Measurements from ENCODE around the gene PAGR1. TPM values are rescaled to one million over a fixed set of nuclear protein-coding genes. Genes with fewer than 3 reads are reported as not detected.

The PAGR1 gene
- total and polyA plus RNA-seq, 2 of the 13 experiments (the other 11 are each of a cell fraction or from before 2014, with no cell fraction given) = 9.8 to 66.4 TPM

DNA sequence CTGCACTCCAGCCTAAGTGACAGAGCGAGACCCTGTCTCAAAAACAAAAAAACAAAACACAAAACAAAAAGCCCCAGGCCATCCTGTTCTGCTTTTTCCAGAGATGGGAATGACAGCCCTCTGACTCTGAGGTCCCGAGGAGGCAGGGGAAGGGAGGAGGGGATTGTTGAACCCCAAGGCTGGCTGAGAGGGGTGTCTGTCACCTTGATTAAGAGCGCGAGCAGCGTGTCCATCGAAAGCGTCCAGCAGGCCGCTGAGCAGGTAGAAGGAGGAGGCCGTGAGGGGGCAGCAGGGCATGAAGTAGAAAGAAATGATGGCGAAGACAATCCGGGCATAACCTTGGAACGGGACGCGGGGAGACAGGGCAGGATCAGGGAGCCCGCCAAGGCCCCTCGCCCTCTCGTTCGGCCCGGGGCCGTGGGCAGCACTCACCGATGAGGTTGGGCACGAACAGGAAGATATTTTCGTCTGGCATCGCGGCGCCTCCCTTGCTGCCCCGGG, 46.5 kb downstream of the PAGR1 start (continued):
- no peak for TF ChIP-seq HMGA1 (CRISPR knock-in tag; conservative IDR thresholded peaks at IDR 0.05)
- TF ChIP-seq RXRB (CRISPR knock-in tag; IDR thresholded peaks at IDR 0.05; ENCODE audit: borderline replicate concordance) = 0 out of 2 replicates have a peak, but pooled peaks have one; percentile 9
- TF ChIP-seq NFE2 (CRISPR knock-in tag; IDR thresholded peaks at IDR 0.05) = no peak
- peak; percentile 18 for TF ChIP-seq MED8 (CRISPR knock-in tag; IDR thresholded peaks at IDR 0.05; ENCODE audit: insufficient replicate concordance)
- TF ChIP-seq FOSL2 (CRISPR knock-in tag; IDR thresholded peaks at IDR 0.05) = 0 out of 2 replicates have a peak, but pooled peaks have one; percentile 3
- TF ChIP-seq, protein P1, sequence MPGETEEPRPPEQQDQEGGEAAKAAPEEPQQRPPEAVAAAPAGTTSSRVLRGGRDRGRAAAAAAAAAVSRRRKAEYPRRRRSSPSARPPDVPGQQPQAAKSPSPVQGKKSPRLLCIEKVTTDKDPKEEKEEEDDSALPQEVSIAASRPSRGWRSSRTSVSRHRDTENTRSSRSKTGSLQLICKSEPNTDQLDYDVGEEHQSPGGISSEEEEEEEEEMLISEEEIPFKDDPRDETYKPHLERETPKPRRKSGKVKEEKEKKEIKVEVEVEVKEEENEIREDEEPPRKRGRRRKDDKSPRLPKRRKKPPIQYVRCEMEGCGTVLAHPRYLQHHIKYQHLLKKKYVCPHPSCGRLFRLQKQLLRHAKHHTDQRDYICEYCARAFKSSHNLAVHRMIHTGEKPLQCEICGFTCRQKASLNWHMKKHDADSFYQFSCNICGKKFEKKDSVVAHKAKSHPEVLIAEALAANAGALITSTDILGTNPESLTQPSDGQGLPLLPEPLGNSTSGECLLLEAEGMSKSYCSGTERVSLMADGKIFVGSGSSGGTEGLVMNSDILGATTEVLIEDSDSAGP (CRISPR knock-in tag; IDR thresholded peaks at IDR 0.05; ENCODE audit: borderline replicate concordance) = no peak
- TF ChIP-seq, protein P2, sequence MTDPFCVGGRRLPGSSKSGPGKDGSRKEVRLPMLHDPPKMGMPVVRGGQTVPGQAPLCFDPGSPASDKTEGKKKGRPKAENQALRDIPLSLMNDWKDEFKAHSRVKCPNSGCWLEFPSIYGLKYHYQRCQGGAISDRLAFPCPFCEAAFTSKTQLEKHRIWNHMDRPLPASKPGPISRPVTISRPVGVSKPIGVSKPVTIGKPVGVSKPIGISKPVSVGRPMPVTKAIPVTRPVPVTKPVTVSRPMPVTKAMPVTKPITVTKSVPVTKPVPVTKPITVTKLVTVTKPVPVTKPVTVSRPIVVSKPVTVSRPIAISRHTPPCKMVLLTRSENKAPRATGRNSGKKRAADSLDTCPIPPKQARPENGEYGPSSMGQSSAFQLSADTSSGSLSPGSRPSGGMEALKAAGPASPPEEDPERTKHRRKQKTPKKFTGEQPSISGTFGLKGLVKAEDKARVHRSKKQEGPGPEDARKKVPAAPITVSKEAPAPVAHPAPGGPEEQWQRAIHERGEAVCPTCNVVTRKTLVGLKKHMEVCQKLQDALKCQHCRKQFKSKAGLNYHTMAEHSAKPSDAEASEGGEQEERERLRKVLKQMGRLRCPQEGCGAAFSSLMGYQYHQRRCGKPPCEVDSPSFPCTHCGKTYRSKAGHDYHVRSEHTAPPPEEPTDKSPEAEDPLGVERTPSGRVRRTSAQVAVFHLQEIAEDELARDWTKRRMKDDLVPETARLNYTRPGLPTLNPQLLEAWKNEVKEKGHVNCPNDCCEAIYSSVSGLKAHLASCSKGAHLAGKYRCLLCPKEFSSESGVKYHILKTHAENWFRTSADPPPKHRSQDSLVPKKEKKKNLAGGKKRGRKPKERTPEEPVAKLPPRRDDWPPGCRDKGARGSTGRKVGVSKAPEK (CRISPR knock-in tag; IDR thresholded peaks at IDR 0.05; ENCODE audit: borderline replicate concordance) = no peak
- TF ChIP-seq ZNF235 (CRISPR knock-in tag; IDR thresholded peaks at IDR 0.05; ENCODE audit: borderline replicate concordance) = peak; percentile 95; the same call in 1 of the 2 replicates

Measured in HepG2 (cell line).